Right renal pelvis (tissue), 4 donors: Measurements from ENCODE around the gene ECE2. TPM values are rescaled to one million over a fixed set of nuclear protein-coding genes. Genes with fewer than 3 reads are reported as not detected.

Experiments
- DNase-seq, 4 donors: peaks; one replicate each; pipeline ENCODE4 v3.0.0-alpha.2; 2013; ENCODE audit warnings: low read depth in 4 of 4, low spot score in 3 of 4, missing footprints in 1 of 4
- polyA plus RNA-seq, 4 donors: library from polyadenylated mRNA; unstranded; fragments of 120-200 nt; gene quantifications; one replicate each; pipeline ENCODE4 v1.2.1, GENCODE V29; 2013; ENCODE audit not compliant: insufficient read length in 4 of 4

Gene ECE2
- polyA plus RNA-seq, 4 donors = 0.16 TPM; not detected in 3

- DNase-seq = no peak
Observed at GRCh38 chr3:184239708-184240107, 36.1 kb upstream of the ECE2 start.

DNA sequence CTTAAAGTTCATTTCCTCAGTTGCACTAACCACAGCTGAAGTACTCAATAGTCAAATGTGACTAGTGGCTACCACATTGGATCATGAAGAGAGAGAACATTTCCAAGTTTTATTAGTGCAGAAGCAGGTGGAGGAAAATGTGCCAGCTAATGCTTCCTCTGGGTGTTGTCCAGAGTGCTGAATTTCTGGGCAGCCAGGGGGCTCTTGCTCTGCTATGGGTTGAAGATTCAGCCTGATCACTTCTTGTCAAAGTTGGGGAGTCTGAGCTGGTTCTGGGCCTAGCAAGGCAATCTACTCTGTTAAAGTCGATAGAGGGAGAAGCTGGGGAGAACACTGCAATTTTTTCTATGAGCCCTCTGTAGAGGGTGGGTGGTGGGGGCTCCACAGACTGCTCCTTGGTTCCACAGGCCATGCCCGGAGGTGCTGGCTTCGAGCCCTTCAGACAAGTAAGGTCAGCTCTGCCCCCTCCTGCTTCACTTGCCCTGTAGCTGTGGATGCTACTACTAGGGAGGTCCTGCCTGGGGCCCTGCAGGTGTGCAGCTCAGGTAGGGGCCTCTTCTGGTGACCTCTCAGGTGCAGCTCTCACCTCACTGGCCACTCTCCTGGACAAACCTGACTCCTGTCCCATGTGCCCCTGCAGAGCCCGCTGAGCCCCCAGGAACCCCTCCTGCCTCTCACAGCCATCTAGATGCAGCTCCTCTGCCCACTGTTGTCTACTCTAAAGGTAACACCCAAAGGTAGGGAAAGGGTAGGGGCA is 35.3 kb upstream of the ECE2 start:
- no peak for DNase-seq

- no peak for DNase-seq
Observed at GRCh38 chr3:184241141-184241446, 34.7 kb upstream of the ECE2 start.

GRCh38 chr3:184241447-184242296 is 34.1 kb upstream of the ECE2 start:
- DNase-seq = no peak

GRCh38 chr3:184242297-184242685 is 33.5 kb upstream of the ECE2 start:
- no peak for DNase-seq

DNA sequence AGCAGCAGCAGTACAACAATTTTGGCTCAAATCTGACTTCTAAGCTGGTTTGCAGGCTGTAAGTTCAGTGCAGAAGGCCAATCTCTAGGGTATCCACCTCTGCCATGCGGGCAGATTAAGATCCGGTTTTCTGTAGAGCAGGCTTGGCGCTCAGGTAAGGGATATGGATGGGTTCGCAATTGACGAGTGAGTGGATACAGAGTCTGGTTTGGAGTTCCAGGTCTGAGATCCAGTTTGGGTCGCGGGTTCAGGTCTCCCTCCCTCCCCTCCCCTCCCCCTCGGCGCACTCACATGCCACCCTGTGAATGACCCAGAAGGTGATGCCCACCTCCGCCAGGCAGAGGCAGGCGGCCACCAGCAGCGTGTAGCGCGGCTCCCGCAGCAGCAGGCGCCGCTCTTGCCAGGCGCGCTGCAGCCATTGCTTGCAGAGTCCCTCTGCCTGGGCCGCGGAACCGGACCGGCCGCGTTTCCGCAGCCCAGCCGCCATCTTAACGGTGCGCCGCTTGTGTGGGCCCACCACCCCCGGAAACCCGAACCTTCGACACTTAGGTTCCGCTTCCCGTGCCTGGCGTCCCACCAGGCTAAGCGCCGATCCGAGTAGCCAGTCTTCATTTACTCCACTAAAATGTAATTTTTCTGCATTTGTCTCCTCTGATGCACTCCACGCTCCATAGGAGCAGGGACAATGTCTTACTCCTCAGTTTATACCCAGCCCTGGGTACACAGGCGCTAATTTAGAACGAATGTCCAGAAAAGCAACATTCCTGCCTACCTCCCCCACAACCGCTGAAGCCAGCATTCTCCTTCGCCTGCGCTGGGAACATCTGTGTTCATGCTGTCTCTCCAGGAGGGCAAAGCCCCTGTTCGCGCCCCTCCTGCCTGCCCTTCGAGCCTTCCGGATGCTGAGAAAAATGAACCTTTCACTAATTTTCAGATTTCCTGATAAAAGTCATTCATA is 27.1 kb upstream of the ECE2 start, which contains the start of gene ALG3:
Gene ALG3, minus strand, starts transcription at position 509 of the 958 bp plus-strand sequence. Its CDS starts 22 bp downstream, at position 487.
- peak; percentile 73 to 85 (median 75) for DNase-seq

DNA sequence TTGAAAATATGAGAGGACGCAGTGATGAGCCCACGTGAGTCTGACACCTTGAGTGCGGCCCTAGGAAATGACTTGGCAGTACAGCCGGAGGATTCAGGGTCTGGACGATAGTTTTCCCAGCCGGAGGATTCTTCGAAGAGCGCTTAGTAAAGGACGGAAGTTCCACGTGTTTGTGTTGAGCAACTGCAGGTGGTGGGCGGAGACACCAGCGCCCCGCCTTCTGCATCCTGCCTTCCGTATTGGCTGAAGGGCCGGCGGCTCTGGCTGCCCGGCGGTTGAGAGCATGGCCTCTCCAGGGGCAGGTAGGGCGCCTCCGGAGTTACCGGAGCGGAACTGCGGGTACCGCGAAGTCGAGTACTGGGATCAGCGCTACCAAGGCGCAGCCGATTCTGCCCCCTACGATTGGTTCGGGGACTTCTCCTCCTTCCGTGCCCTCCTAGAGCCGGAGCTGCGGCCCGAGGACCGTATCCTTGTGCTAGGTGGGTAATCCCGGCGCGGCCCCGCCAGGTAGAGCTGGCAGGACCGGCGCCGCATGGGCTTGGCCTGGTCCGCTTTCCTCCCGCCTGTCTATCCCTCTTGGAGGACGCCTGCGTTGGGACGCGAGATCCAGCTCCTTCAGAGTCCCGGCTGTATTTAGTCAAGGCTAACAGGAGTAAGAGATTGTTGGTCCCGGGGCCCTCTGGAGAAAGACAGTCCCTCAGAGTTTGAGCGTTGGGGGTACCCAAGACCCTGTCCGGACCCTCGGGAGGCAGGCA is 26.2 kb upstream of the ECE2 start, which contains the start of gene EEF1AKMT4:
Gene EEF1AKMT4, plus strand, starts transcription at position 261 of the 755 bp plus-strand sequence. Its CDS starts 23 bp downstream, at position 284.
- DNase-seq = peak; percentile 83 to 88 (median 85)

DNA sequence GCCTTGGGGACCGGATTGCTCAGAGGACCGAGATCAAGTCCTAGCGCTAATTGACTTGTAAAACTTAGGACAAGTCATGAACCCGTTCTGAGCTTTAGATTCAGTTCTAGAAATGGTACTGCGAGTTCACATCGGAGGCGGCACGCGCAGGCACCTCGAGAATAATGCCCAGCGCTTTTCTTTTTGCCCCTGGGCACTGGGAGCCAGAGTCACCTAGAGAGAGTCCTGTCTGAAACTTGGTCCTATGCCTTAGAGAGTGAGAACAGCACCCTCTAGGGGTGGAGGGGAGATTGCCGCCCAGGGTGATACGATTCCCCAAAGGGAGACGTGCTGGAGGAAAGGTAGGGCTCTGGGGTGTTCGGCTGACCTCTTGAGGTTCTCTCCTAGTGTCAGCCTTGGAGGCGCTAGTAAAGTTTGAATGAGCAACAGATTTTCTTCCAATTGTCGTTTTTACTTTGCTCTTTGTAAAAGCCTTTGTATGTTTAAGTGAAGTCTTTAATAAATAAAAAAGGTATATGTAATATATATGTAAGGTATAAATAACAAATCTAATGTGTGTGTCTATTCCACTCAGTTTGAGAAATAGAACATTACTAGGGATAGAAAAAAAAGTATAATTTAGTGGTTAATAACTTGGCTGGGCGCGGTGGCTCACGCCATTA is 25.5 kb upstream of the ECE2 start:
- DNase-seq = peak in 3 of 4 donors; percentile 59 to 73 (median 72)

DNA sequence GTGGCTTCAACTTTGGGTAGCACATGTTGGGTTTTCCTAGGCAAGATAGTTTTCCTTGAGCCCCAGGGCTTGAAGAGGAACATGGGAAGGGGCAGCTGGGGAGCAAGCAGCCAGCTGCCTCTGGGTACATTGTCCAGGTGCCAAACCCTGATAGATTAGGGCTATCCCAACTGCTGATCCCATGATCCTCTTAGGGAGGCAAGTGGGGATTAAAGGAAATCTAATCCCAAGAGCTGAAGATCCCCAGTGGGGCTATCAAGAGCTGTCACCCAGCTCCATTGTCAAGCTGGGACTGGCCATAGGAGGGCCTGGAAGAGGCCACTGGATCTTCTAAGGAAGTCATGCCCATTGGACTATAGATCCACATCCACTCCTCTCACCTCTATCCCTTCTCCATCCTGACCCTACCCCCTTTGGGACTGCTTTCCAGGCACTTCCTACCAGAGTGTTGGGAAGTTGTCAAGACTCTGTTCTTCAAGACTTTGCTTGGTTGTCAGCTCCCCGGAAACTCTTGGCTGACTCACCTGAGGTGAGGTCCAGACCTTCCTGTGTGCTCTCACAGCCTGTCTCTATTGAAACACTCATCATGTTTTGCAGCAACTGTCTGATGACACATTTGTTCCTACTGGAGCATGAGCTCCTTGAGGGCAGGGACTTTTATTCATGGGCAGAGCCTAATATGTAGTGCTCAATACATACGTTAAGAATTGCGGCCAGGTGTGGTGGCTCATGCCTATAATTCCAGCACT is 20.4 kb upstream of the ECE2 start:
- no peak for DNase-seq

- no peak for DNase-seq
Observed at GRCh38 chr3:184257083-184257915, 18.5 kb upstream of the ECE2 start.

DNA sequence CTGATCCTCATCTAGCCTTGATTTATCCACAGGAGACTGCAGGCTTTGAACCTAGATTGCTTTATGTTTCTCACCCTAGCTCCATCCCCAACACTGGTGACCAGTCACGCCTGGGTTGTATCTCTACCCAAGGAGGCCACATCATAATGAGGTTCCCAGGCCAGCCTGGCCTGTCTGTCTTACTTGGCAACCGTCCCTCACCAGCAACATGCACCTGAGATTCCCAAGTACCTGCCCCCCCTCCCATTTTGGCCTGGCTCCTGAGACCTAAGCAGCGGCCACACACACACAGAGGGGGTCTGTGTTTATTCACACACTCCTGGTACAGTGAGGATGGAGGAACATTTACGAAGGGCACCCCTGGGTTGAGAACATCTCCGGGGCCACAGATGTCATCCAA is 16.9 kb upstream of the ECE2 start:
- no peak for DNase-seq

DNA sequence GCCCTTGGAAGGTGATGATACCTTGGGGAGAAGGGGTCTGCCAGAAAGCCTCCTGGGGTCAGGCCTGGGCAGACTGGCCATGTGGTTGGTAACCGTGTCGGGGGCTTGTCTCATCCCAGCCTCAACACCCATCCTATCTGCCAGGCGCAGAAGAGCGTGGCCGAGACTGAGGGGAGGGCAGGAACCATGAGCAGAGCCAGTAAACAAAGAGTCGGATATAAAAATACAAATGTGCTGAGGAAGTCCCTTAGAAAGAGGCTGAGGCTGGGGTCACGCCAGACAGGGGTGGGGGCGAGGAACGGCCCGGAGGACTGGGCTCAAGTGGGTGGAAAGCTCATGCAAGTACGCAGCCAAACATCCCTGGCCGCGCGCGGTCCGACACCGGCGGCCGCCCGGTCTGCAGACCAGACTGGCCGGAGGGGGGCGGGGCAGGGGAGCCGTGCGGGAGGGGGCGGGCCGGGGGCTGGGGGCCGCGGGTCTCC is 16.4 kb upstream of the ECE2 start:
- no peak for DNase-seq

DNA sequence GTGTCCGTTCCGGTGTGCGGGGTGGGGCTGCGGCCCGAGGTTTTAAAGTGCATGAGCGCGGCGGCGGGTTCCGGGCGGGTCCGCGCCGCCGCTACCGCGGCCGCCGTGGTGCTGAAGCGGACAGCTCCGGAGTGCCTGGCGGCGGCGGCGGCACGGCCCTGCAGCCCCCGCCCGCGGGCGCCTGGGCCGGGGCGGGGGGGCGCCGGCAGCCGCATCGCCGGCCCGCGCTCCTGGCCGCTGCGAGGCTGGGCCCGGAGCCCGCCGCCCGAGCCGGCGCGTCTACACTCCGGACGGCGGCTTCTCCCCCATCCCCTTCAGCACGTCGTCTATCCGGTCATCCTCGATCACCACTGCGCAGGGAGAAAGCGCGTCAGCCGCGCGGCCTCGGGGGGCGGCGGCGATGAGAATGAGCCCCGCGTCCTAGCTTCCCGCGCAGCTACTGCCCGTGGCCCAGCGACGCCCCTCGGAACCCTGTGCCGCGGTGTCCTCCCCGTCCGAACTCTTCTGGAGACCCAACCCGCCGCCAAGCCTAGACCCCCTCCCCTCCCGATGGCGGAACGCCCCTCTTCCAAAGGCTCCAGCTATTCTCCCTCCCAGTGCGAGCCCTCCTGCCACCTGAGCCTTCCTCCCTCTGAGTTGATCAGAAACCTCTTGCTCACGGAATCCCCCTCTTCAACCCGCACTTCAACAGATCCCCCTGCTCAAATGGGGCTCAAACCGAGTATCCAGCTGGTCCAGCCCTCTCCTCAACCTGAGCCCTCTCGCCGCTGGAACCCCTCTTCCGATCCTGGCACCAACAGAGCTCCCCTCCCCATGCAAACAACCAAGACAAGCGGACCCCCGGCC is 15.7 kb upstream of the ECE2 start:
- DNase-seq = no peak

- no peak for DNase-seq
Observed at GRCh38 chr3:184260724-184261269, 15.0 kb upstream of the ECE2 start.

DNA sequence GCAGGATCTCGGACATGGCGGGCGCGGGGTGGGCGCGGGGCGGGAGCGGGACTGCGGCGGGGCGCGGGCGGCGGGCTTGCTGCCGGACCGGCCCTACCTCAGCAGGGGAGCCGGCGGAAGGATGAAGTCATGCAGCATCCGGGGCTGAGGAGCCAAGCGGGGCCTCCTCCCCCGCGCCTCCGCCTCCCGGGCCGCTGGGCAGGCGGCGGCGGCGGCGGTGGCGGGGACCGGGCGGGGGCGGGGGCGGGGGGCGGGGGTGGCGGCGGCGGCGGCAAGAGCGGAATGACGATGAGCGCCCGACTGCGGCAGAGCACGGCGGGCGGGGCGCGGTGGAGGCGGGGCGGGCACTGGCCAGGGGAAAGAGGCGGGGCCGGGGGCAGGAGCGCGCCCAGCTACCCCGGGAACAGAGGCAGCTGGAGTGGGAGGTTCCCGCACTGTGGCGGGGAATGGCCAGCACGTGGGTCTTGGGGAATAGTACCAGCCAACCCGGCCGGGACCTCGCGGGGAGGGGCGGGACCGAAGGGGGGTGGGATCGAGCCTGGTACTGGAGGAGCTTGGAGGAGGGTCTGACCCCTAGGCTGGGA is 14.5 kb upstream of the ECE2 start, which contains the start of gene CAMK2N2:
Gene CAMK2N2, minus strand, starts transcription at position 284 of the 584 bp plus-strand sequence. Its CDS starts 268 bp downstream, at position 16.
- DNase-seq = no peak
